Measurements from ENCODE around the gene ADORA1.

ADORA1 gene

GRCh38 chr1:203153051-203153988 lies 25.8 kb downstream of the ADORA1 start:
- TF ChIP-seq, protein P1, sequence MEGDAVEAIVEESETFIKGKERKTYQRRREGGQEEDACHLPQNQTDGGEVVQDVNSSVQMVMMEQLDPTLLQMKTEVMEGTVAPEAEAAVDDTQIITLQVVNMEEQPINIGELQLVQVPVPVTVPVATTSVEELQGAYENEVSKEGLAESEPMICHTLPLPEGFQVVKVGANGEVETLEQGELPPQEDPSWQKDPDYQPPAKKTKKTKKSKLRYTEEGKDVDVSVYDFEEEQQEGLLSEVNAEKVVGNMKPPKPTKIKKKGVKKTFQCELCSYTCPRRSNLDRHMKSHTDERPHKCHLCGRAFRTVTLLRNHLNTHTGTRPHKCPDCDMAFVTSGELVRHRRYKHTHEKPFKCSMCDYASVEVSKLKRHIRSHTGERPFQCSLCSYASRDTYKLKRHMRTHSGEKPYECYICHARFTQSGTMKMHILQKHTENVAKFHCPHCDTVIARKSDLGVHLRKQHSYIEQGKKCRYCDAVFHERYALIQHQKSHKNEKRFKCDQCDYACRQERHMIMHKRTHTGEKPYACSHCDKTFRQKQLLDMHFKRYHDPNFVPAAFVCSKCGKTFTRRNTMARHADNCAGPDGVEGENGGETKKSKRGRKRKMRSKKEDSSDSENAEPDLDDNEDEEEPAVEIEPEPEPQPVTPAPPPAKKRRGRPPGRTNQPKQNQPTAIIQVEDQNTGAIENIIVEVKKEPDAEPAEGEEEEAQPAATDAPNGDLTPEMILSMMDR (IDR thresholded peaks at IDR 0.05) = no peak

DNA sequence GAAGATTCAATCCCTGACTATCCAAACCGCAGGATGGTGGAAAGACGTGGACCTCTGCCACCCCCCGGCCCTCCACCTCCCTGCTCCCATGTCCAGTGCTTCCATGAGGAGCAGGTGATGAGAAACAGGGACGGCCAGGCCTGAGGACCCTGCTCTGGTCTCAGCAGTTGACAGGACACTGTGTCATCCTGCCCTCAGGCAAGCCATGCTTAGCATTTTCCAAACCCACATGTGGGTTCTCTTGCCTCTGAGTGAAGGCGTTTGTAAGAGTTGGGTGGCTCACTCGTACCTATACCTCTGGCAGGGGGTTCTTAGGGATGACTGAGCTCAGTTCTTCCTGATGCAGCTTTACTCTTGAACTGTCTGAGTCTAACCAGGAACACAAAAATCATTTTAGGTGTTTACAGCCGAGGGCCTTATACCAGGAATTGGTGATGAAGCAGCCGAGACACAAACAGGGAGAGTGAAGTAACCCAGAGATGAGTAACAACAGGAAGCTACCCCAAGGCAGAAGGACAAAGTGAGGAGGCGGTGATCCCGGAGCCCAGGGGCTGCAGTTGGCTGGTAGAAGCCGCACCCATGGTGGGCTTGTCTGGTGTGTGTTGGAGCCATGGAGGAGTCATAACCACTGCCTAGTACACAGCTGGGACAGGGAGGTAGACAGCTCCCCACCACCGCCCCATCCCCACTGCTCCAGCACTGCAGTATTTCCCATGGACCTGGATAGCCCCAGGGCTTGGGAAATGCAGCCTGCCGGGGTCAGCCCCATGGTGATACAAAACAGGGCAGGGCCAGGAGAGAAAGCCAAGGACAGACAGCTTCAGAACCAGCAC lies 26.7 kb downstream of the ADORA1 start:
- TF ChIP-seq, protein P1 (IDR thresholded peaks at IDR 0.05) = no peak

DNA sequence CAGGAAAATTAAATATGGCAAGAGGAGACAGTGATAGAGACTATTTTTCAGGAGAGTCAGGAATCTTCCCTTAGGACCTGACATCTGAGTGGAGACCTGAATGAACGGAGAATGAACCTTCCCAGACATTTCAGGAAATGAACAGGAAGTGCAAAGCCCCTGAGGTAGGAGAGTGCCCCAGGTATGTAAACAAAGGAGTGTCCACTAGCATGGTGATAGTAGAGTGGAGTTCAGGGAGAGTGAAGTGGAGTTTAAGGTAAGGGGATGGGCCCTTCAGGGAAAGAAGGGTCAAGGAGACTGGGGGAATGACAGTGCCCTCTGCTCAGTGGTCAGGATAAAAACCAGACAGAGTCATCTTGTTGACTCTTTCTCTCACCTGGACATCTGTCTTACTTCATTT lies 28.8 kb downstream of the ADORA1 start:
- TF ChIP-seq, protein P1 (IDR thresholded peaks at IDR 0.05) = no peak

DNA sequence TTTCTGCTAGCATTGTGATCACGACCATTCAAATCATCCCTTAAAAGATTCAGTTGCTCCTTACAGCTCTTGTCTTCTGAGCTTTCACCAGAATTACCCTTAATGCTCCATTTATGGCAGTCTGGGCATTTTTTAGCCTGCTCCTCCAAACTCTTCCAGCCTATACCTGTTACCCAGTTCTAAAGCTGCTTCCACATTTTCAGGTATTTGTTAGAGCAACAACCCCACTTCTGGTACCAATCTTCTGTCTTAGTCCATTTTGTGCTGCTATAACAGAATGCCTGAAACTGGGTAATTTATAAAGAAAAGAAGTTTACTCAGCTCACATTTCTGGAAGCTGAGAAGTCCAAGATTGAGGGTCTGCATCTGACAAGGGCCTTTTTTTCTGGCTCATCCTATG lies 30.9 kb downstream of the ADORA1 start:
- TF ChIP-seq, protein P1 (IDR thresholded peaks at IDR 0.05) = no peak

- TF ChIP-seq, protein P1 (IDR thresholded peaks at IDR 0.05) = no peak
These were observed 31.6 kb downstream of the ADORA1 start for GRCh38 chr1:203158960-203159665.

- TF ChIP-seq, protein P1 (IDR thresholded peaks at IDR 0.05) = no peak
These were observed 32.3 kb downstream of the ADORA1 start for GRCh38 chr1:203159844-203160243.

- TF ChIP-seq, protein P1 (IDR thresholded peaks at IDR 0.05) = no peak
These were observed 33.6 kb downstream of the ADORA1 start for GRCh38 chr1:203161175-203161574.
